HepG2 (cell line): ENCODE results near the gene MXRA8. TPM values are rescaled to one million over a fixed set of nuclear protein-coding genes. Genes with fewer than 3 reads are reported as not detected.

Experiments
- ASH2L ChIP-seq: fragments of 300-600, 200-600 bp; sonication (generic); IDR thresholded peaks from 2 replicates; pipeline ENCODE4 v1.7.0; 2017; ENCODE audit warnings: low read depth, mild to moderate bottlenecking, moderate library complexity, mixed read lengths, low read length; ENCODE audit not compliant: insufficient read length
- BRCA1 ChIP-seq: sonication (generic); formaldehyde crosslinking; IDR thresholded peaks from 2 replicates; pipeline ENCODE4 v1.4.0; 2020; ENCODE audit warnings: missing genetic modification reagents
- E2F2 ChIP-seq: sonication (generic); formaldehyde crosslinking; IDR thresholded peaks from 2 replicates; pipeline ENCODE4 v1.4.0; 2020; ENCODE audit warnings: missing genetic modification reagents, borderline replicate concordance
- HNF4A ChIP-seq: sonication (generic); formaldehyde crosslinking; IDR thresholded peaks from 2 replicates; pipeline ENCODE4 v1.4.0; 2020; ENCODE audit warnings: missing genetic modification reagents
- KAT2B ChIP-seq: fragments of 150-350 bp; IDR thresholded peaks from 2 replicates; pipeline ENCODE4 v1.6.1; 2014; ENCODE audit warnings: low read depth, low read length, borderline replicate concordance
- MLX ChIP-seq: IDR thresholded peaks from 2 replicates; pipeline ENCODE4 v1.6.1; 2016
- POGZ ChIP-seq: sonication (generic); formaldehyde crosslinking; IDR thresholded peaks from 2 replicates; pipeline ENCODE4 v1.4.0; 2020; ENCODE audit warnings: mild to moderate bottlenecking, missing genetic modification reagents
- RFXANK ChIP-seq: IDR thresholded peaks from 2 replicates; pipeline ENCODE4 v1.6.1; 2016
- SIN3A ChIP-seq: IDR thresholded peaks from 2 replicates; pipeline ENCODE4 v1.6.1; 2011; ENCODE audit warnings: low read depth, mild to moderate bottlenecking, control low read depth, low read length, borderline replicate concordance
- TRAFD1 ChIP-seq: sonication (generic); formaldehyde crosslinking; IDR thresholded peaks from 2 replicates; pipeline ENCODE4 v1.5.1; 2020; ENCODE audit warnings: missing genetic modification reagents, mild to moderate bottlenecking, borderline replicate concordance
- TRIM22 ChIP-seq: fragments of 450-650 bp; IDR thresholded peaks from 2 replicates; pipeline ENCODE4 v1.6.1; 2017
- ZFP1 ChIP-seq: IDR thresholded peaks from 2 replicates; pipeline ENCODE4 v1.6.1; 2016
- ZNF550 ChIP-seq: sonication (generic); formaldehyde crosslinking; IDR thresholded peaks from 2 replicates; pipeline ENCODE4 v1.4.0; 2020; ENCODE audit warnings: mild to moderate bottlenecking, missing genetic modification reagents, borderline replicate concordance
- ZNF691 ChIP-seq: sonication (generic); formaldehyde crosslinking; IDR thresholded peaks from 2 replicates; pipeline ENCODE4 v1.4.0; 2020; ENCODE audit warnings: missing genetic modification reagents, low read depth, mild to moderate bottlenecking, borderline replicate concordance
- ZXDC ChIP-seq: sonication (generic); formaldehyde crosslinking; IDR thresholded peaks from 2 replicates; pipeline ENCODE4 v1.5.0; 2020; ENCODE audit warnings: mild to moderate bottlenecking, missing genetic modification reagents
- polyA plus RNA-seq, 8 experiments: library from polyadenylated mRNA; depleted of rRNA in 3 of 8; stranded (reverse) in 7 of 8; unstranded in 1 of 8; fragments of >200 nt; fragmentation: Illumina TruSeq in 4 of 8; extraction: Trizol in 4 of 8; gene quantifications; 2 replicates each; pipeline versions ENCODE4 v1.2.1 to v1.2.3, GENCODE V29; 2011 to 2016; ENCODE audit warnings: low read depth in 4 of 8, missing spikeins in 1 of 8, mixed read lengths in 1 of 8; ENCODE audit not compliant: insufficient read depth in 1 of 8
- total RNA-seq, 5 experiments: library from RNA; depleted of rRNA; stranded (reverse); fragments of >200 nt; fragmentation: Illumina TruSeq; extraction: Trizol; gene quantifications; 2 replicates each; pipeline ENCODE4 v1.2.3, GENCODE V29; 2016; ENCODE audit warnings: low read depth in 1 of 5

Gene MXRA8
- total and polyA plus RNA-seq, 2 of the 13 experiments (the other 11 are each of a cell fraction or from before 2014, with no cell fraction given) = 19.8 to 44.8 TPM

- TF ChIP-seq HNF4A (CRISPR knock-in tag) (peak; percentile 22; the same call in 1 of the 2 replicates), ZXDC (CRISPR knock-in tag) (0 out of 2 replicates have a peak, but pooled peaks have one; percentile 64), SIN3A (peak; percentile 76; the same call in 1 of the 2 replicates), KAT2B (no peak), MLX (no peak), ZNF691 (CRISPR knock-in tag) (peak; percentile 50; the same call in 1 of the 2 replicates), BRCA1 (CRISPR knock-in tag) (no peak), POGZ (0 out of 2 replicates have a peak, but pooled peaks have one; percentile 22), RFXANK (CRISPR knock-in tag) (no peak; the same call in 1 of the 2 replicates), TRAFD1 (CRISPR knock-in tag) (no peak), E2F2 (CRISPR knock-in tag) (peak; percentile 59; the same call in 1 of the 2 replicates), ZFP1 (CRISPR knock-in tag) (no peak), ZNF550 (no peak), ASH2L (peak; percentile 75), TRIM22 (no peak)
These were observed 50.2 kb downstream of the MXRA8 start, which contains the start of the genes ACAP3 and PUSL1 (continued) for GRCh38 chr1:1307923-1308755.
